ENCODE data around the gene SPANXA1. TPM values are rescaled to one million over a fixed set of nuclear protein-coding genes. Genes with fewer than 3 reads are reported as not detected.
A peak's percentile ranks its signal among the peaks of the same experiment; 100 is the strongest.
"Not testable (repeated sequence)": the region's sequence is repeated elsewhere in the genome, so short reads cannot be mapped to it uniquely, and the experiment has no call there.

Gene SPANXA1
- total RNA-seq, 1 experiment from 2014 or later, result 4.7 TPM

DNA sequence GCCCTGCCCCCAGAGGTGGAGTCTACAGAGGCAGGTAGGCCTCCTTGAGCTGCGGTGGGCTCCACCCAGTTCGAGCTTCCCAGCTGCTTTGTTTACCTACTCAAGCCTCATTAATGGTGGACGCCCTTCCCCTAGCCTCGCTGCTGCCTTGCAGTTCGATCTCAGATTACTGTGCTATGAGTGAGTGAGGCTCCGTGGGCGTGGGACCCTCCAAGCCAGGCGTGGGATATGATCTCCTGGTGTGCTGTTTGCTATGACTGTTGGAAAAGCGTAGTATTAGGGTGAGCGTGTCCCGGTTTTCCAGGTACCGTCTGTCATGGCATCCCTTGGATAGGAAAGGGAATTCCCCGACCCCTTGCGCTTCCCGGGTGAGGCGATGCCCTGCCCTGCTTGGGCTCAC lies 42.0 kb downstream of the SPANXA1 start:
- H4K20me1 ChIP-seq (ENCODE audit: insufficient read depth); POLR2A ChIA-PET (ENCODE audit: unreplicated experiment); H3K4me2 ChIP-seq; H3F3A ChIP-seq (ENCODE audit: insufficient read depth, low read depth); intact Hi-C loops (cut with micrococcal nuclease; ENCODE audit: unreplicated experiment); H3K27me3 ChIP-seq (ENCODE audit: insufficient read depth, low read depth); H3K4me1 ChIP-seq (replicated peaks; ENCODE audit: insufficient read depth); H3K36me3 ChIP-seq (ENCODE audit: low read depth); H3K9me2 ChIP-seq (ENCODE audit: insufficient read depth); H3K79me2 ChIP-seq (ENCODE audit: low read depth); H2AFZ ChIP-seq; H3K27ac ChIP-seq; CTCF ChIA-PET; H3K9me3 ChIP-seq (ENCODE audit: insufficient read depth, low read depth); H3K4me3 ChIP-seq; BruUV-seq (replicated peaks): not testable (repeated sequence)
- peak in 1 of 2 experiments; percentile 6 for DNase-seq

Other genes with a start within 250 kb of the SPANXA1 start
- gene SPANXA2, start 5.0 kb upstream of the SPANXA1 start, total RNA-seq (2021), result 3.5 and 4.7 TPM in 2 replicates
- 0.78 and 1.3 TPM in 2 replicates for gene SPANXD, start 114.0 kb upstream of the SPANXA1 start, total RNA-seq (2021)

Measured in PC-9 (cell line).